Epidermal melanocyte (primary cell): Measurements from ENCODE around the gene VAPB.

Source experiments
- DNase-seq: peaks from one replicate; pipeline ENCODE4 v3.0.0; 2011; ENCODE audit warnings: low spot score; ENCODE audit not compliant: insufficient read length

VAPB gene

DNA sequence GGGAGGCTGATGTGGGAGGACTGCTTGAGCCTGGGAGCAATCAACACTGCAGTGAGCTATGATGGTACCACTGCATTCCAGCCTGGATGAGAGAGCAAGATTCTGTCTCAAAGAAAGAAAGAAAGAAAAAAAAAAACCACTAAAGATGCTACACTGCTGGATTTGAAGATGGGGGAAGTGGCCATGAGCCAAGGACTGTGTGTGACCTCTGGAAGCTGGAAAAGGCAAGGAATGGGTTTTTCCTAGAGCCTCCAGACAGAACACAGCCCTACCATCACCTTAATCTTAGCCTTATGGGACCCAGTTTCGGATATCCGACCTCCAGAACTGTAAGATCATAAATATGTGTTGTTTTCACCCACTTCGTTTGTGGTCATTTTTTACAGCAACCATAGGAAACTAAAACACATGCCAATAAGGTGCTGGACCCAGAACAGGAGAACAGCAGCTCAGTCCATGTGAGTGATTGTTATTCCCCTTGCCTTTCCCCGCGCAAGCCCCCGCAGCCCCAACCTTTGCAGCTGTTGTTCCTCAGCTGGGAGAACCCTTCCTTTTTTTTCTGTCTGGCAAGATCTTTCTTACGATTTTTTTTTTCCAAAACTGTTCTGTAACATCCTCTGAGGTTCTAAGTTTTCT is 11.1 kb upstream of the VAPB start:
- no peak for DNase-seq

DNA sequence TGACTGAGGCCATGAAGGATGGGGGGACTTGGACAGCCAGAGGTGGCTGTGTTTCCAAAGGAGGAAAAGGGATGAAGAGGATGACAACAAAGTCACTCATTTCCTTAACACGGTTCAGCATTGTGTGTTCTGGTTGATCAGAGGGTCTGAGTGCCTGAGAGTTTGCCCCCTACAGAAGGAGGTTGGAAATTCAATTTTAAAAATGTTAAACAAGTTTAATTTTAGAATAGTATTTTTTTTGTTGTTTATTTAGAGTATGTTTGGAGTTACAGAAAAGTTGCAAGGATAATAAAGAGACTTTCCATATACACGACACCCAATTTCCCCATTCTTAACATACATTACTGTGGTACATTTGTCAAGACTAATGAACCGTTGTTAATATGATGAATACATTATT is 10.3 kb upstream of the VAPB start:
- no peak for DNase-seq

DNA sequence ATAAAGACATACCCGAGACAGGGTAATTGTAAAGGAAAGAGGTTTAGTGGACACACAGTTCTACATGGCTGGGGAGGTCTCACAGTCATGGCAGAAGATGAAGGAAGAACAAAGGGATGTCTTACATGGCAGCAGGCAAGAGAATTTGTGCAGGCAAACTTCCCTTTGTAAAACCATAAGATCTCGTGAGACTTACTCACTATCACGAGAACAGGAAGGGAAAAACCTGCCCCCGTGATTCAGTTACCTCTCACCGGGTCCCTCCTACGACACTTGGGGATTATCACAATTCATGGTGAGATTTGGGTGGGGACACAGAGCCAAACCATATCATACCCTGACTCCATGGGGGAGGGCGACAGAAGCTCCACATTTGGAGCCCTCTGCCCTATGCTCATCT is 7.4 kb upstream of the VAPB start:
- no peak for DNase-seq

DNA sequence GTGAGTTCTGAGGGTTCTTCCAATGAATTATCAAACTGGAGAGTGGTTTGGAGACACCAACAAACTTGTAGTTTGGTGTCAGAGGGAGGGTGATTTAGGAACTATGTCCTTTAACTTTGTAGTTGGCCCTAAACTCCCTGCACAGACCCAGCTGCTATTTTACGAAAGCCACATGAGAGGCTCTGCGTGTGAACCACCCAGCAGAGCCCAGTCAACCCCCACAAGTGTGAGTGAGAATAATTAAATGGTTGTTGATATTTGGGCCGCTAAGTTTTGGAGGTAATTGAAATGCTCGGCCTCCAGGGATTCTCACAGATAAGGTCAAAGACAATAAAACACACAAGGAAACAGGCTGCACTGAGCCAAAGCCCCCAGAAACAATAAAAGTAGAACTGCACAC is 6.9 kb upstream of the VAPB start:
- DNase-seq: no peak

DNA sequence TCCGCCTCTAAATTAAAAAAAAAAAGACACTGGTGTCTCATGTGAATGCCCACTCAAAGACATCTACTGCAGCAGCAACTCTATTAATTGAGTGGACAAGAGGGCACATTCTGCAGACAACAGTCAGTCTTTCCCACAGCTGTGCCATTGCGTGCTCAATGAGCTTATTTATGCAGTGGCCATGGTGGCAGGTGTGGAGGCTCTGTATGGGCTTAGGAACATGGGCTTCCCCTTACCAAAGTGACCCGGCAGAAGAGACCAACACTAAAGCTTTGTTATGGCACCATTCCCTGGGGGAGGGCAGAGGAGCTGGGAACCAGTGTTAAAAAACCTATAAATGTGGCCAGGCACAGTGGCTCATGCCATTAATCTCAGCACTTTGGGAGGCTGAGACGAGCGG is 4.2 kb upstream of the VAPB start:
- no peak for DNase-seq

DNA sequence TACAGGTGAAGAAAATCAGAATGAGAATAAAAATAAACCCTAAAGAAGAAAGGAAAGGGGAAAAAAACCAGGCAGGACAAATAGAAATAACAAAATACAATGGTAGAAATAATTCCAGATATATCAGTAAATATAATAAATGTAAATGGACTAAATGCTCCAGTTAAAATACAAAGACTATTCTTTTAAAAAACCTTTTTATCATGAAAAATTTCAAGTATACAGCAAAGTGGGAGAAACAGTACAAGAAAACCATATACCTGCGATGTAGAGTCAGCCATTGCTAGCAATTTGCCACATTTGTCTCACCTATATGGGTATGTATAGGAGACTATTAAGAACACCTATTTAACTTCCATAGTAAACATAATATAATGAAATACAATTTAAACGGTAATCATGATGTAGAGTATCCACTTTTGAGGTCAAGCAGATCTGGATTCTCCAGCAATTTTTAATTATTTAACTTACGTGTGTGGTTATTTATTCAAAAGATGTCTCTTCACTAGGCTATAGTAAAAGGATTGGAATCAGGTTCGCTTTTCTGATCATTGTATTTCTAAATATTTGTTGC is 914 bp upstream of the VAPB start:
- DNase-seq: no peak

DNA sequence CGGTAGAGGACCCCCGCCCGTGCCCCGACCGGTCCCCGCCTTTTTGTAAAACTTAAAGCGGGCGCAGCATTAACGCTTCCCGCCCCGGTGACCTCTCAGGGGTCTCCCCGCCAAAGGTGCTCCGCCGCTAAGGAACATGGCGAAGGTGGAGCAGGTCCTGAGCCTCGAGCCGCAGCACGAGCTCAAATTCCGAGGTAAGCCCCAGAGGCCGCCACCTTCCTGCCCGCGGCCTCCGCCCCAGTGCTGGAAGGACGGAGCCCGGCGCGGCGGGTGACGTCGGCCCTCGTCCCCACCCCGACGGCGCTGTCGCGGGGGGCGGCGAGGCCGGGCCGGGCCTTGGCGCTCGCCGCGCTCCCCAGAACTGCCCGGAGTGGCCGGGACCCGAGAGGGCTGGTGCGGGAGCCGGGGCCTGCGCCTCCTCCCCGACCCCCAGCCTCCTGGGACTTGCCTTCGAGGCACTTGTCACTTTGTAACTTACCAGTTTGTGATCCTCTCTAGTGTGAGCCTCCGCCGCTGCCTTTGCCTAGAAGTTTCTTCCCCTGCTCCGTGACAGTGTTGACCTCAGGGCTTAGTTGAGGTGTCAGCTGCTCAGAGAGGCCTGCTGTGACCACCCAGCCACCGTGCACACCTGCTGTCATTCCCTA is 417 bp downstream of the VAPB start:
- DNase-seq: no peak

DNA sequence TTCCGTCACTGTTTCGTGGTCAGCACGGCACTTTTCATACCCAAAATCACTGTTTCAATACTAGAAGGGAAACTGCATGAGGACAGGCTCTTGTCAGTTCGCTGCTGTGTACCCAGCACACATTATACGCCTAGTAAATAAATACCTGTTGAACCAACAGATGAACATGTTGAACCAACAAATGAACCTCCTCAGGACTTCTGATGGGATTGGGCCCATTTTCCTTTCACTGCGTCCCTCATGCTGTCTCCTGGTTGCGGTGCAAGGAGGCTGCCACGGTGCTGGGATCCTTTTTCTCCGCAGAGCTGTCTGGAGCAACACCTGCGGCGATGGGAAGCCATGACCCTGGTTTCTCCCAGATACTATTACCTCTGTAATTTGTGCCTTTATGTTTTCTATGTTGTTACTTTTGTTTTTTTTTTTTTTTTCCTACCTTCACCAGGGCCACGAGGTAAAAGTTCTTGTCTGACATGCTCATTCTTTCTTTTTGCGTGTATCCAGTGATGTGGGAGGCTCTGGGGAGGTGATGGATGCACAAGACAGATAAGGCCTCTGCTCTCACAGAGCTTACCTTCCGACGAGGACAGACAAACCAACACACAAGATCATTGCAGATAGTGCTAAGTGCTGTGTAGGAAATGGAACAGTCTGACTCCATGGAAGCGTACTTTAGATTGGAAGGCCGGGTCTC is 1.1 kb downstream of the VAPB start:
- DNase-seq: no peak

DNA sequence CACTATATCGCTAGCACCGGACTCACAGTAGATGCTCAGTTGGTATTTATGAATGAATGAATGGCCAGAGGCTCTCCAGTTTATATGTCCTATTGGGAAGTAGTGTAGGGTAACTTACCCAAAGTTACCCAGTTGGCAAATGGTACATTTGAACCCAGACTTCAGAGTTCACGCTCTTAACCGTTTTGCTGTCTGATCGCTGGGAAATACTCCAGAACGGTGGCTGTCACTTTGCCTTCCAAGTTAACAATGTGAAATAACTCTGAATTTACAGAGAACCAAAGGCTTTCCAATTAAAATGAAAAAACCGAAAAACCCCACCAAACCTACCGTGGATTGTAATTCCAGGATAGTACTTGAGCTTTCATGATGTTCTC is 1.6 kb downstream of the VAPB start:
- DNase-seq: no peak

DNA sequence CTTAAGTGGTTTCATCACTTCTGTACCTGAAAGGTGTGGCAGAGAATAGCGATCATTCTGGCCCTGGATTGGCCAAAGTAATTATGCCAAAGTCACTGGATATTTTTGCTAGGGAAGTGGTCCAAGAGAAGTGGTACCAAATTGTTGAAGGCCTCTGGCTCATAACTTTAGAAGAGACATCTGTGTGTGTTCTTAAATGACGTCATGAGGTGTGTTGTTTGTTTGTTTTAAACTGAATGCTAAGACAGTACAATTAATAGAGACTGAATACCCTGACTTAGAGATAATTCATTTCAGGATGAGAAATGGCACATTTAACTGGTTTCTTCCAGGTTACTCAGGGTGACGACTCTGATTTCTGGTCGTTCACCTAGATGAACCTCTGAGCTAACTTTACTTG is 3.3 kb downstream of the VAPB start:
- DNase-seq: no peak

DNA sequence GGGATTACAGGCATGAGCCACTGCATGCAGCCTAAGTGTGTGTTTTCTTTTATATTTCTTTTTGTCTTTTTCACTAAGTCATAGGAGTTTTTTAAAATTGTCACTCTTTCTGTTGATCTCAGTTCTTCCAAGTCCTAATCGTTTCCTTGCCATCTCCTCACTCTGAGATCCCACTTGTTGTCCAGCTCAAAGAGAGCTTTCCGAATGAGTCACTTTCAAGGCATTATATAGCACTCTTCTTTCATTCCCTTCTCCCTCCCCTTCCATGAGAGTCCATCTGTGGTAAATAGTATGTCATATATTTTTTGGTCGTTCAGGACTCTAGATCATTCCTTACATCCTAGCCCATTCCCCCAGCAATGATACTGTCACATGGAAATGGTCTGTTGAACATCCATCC is 4.3 kb downstream of the VAPB start:
- DNase-seq: no peak

DNA sequence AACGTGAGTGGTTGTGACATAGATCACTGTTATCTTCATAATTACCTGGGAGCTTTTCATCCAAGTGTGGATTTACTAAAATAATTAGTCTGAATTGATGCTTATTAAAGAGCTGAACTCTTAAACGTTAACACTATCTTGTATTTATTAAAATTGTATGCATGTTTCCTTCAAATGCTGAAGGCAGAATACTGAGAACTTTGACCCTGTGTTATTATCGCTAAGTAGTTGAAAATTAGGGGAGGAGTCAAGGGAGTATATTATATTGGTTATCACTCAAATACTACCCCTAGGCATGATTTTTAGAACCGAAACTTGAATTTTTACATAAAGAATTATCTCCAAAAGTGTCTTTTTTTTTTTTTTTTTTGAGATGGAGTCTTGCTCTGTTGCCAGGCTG is 5.8 kb downstream of the VAPB start:
- DNase-seq: no peak

DNA sequence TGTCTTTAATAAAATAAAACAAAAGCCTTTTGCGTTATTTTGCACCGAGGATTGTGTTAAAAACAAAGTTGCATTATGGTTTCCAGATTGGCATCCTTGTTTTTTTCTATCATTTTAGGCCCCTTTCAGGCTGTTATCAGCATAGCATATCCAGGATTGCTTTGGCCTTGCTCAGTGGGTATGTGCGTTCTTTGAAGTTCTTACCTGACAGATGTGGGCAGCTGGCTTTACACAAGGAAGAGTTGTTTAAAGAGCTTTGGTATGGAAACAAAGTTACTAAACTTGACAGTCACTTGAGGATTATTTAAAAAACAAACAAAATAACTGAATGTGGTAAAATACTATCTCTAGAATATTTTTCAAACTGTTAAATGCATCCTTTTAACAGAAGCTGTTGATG is 6.6 kb downstream of the VAPB start:
- DNase-seq: no peak

DNA sequence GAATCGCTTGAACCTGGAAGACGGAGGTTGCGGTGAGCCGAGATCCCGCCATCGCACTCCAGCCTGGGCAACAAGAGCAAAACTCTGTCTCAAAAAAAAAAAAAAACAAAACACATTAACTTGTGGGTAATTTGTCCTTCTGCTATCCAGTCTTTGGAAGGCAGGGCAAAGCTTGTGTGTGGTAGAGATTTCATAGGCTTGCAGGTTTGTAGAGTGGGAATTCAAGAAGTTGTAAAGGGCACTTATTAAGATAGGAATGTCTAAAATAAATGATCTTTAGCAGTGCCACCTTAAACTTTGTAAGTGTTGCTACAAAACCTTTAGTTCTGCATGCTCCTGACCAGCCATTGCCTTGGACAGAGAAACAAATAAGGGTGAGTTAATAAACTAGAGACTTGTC is 8.4 kb downstream of the VAPB start:
- DNase-seq: no peak

DNA sequence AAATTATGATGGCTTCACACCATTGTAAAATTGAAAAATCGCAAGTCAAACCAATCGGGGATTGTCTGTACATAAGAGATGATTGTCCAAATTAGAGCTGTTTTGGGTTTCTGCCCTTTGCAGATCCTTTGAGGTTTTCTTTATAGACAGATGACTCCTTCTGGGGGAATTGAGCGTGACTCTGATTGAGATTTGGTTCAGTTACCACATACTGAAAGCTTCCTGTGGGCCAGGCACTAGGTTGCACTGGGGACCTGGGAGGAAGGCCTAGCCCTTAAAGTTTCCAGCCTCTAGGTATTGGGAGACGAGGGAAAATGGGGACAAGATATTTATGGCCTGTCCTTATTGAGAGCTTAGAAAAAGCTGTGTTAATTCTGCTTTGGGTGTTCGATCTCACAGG is 9.2 kb downstream of the VAPB start:
- no peak for DNase-seq

DNA sequence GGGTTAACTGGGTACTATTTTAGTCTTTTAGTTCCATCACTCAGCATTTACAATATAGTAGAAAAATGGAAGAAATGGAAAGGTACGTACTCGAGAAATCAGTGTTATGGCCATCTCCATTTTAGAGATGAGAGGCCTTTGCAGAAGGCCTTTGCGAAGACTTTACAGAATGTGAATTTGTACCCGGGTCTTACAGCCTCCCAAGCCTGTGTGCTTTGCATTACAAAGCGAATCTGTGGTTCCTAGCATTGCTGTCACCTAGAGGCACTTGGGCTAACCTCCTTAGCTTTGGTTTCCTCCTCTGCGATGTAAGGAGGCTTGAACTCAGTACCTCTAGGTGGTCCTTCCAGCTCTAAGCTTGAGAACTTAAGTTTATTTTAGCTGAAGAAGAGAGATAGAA is 10.9 kb downstream of the VAPB start:
- no peak for DNase-seq

DNA sequence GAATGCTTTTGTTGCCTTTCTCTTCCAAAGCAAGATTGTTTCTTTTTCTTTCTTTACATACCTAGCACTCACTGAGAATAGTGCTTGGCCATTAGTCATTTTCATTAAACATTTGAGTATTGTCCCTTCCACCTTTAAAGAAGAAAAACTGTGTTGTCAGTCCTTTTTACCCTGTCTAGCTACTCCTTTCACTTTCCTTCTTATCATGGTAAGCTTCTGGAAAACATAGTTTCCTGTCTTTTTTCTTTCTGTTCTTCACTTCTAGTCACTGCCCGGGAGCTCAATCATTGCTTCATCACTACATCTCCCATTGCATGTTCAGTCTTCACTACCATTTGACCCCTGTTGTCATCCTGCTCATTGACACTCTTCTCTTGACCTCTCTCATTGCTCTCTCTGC is 12.1 kb downstream of the VAPB start:
- DNase-seq: no peak

DNA sequence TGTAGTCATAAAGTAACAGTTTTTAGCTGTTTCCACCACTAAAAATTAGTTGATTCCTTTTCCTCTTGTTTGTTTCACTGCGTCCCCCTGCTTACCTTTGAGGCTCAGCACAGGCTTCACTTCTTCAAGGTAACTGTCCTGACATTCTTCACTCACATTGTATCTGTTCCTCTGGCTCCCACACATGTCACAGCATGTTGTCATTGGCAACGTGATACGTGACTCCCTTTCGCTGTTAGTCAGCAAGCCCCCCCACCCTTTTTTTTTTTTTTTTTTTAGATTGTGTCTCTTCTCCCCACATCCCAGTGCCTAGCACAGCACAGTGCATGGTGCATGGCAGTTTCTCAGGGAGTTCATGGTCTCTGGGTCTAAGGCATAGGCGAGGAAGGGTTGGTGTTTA is 13.3 kb downstream of the VAPB start:
- DNase-seq: no peak

DNA sequence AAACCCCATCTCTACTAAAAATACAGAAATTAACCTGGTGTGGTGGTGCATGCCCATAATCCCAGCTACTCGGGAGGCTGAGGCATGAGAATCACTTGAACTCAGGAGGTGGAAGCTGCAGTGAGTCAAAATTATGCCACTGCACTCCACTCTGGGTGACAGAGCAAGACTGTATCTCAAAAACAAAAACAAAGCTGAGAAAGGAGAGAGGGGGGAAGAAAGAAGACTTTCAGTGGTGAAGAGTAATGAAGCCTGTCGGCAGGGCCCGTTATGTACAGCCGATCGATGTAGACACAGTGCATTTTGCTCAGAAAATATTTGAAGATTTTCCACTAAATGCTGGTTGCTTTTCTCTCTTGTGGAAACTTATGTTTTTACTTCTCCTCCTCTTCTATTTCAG is 13.8 kb downstream of the VAPB start:
- DNase-seq: no peak

DNA sequence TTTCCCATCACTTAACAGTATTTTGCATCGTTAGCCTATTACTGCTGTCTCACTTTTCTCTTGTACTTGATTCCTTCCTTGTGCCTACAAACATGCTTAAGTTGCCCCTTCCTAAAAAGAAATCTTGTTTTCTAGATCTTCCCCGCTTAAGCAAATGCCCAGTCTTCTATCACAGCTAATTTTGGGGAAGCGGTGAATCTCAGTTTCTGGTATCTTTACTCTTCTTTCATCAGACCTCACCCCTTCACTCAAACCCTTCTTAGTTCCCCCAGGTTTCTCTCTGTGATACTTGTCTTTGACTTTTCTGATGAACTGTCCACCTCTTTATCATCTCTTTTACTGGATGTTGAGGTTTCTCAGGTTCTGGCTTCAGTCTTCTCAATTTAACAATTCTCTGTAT is 14.2 kb downstream of the VAPB start:
- no peak for DNase-seq

DNA sequence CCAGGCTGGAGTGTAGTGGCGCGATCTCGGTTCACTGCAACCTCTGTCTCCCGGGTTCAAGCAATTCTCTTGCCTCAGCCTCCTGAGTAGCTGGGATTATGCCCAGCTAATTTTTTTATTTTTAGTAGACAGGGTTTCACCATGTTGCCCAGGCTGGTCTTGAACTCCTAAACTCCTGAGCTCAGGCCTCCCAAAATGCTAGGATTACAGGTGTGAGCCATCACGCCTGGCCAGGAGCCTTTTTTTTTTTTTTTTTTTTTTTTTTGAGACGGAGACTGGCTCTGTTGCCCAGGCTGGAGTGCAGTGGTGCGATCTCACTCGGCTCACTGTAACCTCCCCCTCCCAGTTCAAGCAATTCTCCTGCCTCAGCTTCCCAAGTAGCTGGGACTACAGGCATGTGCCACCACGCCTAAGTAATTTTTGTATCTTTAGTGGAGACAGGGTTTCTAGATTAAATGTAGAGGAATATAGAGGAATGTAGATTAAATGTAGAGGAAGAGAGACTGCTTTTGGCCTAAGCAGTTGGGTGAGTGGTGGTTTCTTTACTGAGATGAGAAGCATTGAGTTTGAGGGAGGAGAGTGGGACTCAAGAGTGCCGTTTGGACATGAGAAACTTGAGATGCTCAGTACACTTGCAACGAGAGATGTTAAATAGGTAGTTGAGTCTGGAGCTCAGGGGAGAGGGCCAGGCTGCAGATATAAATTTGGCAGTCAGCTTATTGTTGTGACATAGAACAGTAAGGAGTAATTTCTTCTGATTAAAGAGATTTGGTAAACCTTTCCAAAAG is 16.7 kb downstream of the VAPB start:
- no peak for DNase-seq

DNA sequence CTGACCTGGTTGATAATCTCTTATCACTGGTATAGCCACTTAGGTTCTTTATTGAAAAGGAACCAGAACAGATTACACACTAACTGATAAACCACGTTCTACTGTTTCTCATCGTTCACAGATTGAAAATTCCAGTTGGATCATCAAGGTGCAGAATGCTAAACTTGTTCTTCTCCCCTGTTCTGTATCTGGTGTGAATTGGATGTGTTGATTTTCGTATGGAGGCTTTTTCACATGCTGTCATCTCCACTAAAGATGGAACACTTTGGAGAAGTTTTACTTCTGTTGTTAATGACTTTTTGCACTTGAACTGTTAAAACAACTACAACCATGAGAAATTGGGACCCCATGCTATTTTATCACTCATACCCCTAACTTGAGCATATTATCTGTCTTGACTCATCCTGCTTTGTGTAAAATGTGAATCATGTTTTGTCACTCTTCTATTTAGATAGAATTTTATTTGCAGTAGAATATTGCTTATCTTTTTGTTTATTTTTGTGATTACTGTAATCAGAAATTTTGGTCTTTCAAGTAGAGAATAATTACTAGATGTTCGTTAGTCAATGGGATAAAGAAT is 17.5 kb downstream of the VAPB start:
- DNase-seq: no peak
